ENCODE results near the gene HCST. TPM values are rescaled to one million over a fixed set of nuclear protein-coding genes. Genes with fewer than 3 reads are reported as not detected.
A peak's percentile ranks its signal among the peaks of the same experiment; 100 is the strongest.

Gene HCST
- total and polyA plus RNA-seq, 2 of the 13 experiments (the other 11 are each of a cell fraction or from before 2014, with no cell fraction given): 0.24 to 1.2 TPM

DNA sequence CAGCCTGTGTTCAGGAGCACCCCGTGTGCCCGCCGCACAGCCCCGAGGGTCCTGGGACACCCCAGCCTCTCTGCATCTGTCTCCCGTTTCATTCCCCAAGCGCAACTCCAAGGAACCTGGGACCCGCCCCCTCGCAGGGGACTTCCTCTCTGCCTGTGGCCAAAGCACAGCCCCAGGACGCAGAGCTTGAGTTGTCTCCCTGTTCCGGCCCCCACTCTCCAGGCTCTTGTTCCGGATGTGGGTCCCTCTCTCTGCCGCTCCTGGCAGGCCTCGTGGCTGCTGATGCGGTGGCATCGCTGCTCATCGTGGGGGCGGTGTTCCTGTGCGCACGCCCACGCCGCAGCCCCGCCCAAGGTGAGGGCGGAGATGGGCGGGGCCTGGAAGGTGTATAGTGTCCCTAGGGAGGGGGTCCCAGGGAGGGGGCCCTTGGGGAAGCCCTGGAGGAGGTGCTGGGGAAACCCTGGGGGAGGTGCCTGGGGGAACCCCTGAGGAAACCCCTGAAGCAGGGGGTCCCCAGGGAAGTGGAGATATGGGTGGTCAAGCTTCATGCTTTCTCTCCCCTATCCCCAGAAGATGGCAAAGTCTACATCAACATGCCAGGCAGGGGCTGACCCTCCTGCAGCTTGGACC lies 1.3 kb downstream of the HCST start:
- Histone ChIP-seq H3K4me3 (replicated peaks in 1 of 3; ENCODE audit: insufficient read depth in 1 of 3, low read depth in 2 of 3, low read length in 3 of 3) (peak overlapping the region in 2 of 3 experiments; percentile 51 to 65; a peak in 4 of 6 replicates), H4K20me1 (ENCODE audit: insufficient read depth, low read length) (no peaks in the 10 kb centered on the region), H3K79me2 (ENCODE audit: insufficient read depth, low read length) (no peaks in the 10 kb centered on the region), H3K9me3 (ENCODE audit: low read length) (no peaks in the 10 kb centered on the region), H3K27ac (ENCODE audit: extremely low read length, insufficient read depth, low read length) (no peak overlapping the region), H2AFZ (ENCODE audit: low read length) (no peak overlapping the region), H3K27me3 (ENCODE audit: control insufficient read depth in 1 of 2, insufficient read depth in 2 of 2, low read length in 2 of 2) (peaks cover 0 to 15% of the 10 kb centered on the region in 2 experiments; a peak in 3 of 5 replicates), H3K36me3 (replicated peaks in 1 of 2; ENCODE audit: control insufficient read depth in 1 of 2, insufficient read depth in 2 of 2, low read length in 2 of 2) (no peaks in the 10 kb centered on the region), H3K9ac (ENCODE audit: insufficient read depth, low read depth, low read length) (peak overlapping the region; percentile 26; the same call in 1 of the 2 replicates), H3K4me1 (ENCODE audit: insufficient read depth, low read length) (peaks cover 53% of the 10 kb centered on the region), H3K4me2 (ENCODE audit: low read depth, low read length) (peak overlapping the region; percentile 72)
- ChIA-PET POLR2A (no interaction called here), CTCF (ENCODE audit: low intra/inter-chr PET ratio, low total read pairs) (no interaction called here)
- in situ Hi-C loops (cut with HindIII; ENCODE audit: extremely low pct_ligation_motif_present, low pct_unique_long_range_greater_than_20kb) (no loop called here), intact Hi-C loops (cut with micrococcal nuclease; ENCODE audit: unreplicated experiment) (loop anchor here (5.0 kb wide), 1 partner anchor 34 kb away; the partner anchor contains the start of gene LRFN3)
- FAIRE-seq (no peak), ATAC-seq (peak; percentile 35), DNase-seq (ENCODE audit: low spot score) (peak; percentile 52)
- WGBS (ENCODE audit: low lambda C conversion rate): 0% methylated on average over 10 of the region's 24 CpGs
- BruUV-seq (replicated peaks): no TSS peak
- TF ChIP-seq, protein P1, sequence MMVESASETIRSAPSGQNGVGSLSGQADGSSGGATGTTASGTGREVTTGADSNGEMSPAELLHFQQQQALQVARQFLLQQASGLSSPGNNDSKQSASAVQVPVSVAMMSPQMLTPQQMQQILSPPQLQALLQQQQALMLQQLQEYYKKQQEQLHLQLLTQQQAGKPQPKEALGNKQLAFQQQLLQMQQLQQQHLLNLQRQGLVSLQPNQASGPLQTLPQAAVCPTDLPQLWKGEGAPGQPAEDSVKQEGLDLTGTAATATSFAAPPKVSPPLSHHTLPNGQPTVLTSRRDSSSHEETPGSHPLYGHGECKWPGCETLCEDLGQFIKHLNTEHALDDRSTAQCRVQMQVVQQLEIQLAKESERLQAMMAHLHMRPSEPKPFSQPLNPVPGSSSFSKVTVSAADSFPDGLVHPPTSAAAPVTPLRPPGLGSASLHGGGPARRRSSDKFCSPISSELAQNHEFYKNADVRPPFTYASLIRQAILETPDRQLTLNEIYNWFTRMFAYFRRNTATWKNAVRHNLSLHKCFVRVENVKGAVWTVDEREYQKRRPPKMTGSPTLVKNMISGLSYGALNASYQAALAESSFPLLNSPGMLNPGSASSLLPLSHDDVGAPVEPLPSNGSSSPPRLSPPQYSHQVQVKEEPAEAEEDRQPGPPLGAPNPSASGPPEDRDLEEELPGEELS (CRISPR knock-in tag; IDR thresholded peaks at IDR 0.05): no peak
- TF ChIP-seq ZNF768 (CRISPR knock-in tag; IDR thresholded peaks at IDR 0.05): 0 out of 2 replicates have a peak, but pooled peaks have one; percentile 28
- peak; percentile 63; the same call in 1 of the 2 replicates for TF ChIP-seq MYC (CRISPR knock-in tag; IDR thresholded peaks at IDR 0.05; ENCODE audit: borderline replicate concordance)
- no peak for TF ChIP-seq KAT7 (CRISPR knock-in tag; IDR thresholded peaks at IDR 0.05; ENCODE audit: borderline replicate concordance)
- TF ChIP-seq SPEN (CRISPR knock-in tag; IDR thresholded peaks at IDR 0.05; ENCODE audit: low read depth): peak; percentile 23; the same call in 1 of the 2 replicates
- TF ChIP-seq CBFB (CRISPR knock-in tag; IDR thresholded peaks at IDR 0.05): 0 out of 2 replicates have a peak, but pooled peaks have one; percentile 30
- peak; percentile 45; the same call in 1 of the 2 replicates for TF ChIP-seq ZFX (CRISPR knock-in tag; IDR thresholded peaks at IDR 0.05; ENCODE audit: low read depth)
- TF ChIP-seq CSRNP1 (CRISPR knock-in tag; IDR thresholded peaks at IDR 0.05): no peak
- peak; percentile 36 for TF ChIP-seq GABPA (IDR thresholded peaks at IDR 0.05; ENCODE audit: low read depth, low read length)
- peak; percentile 78 for TF ChIP-seq GABPA (CRISPR knock-in tag; IDR thresholded peaks at IDR 0.05; ENCODE audit: low read depth)
- TF ChIP-seq SMAD3 (CRISPR knock-in tag; IDR thresholded peaks at IDR 0.05): peak; percentile 18; the same call in 1 of the 2 replicates
- no peak for TF ChIP-seq BRCA1 (CRISPR knock-in tag; IDR thresholded peaks at IDR 0.05)
- TF ChIP-seq, protein P2, sequence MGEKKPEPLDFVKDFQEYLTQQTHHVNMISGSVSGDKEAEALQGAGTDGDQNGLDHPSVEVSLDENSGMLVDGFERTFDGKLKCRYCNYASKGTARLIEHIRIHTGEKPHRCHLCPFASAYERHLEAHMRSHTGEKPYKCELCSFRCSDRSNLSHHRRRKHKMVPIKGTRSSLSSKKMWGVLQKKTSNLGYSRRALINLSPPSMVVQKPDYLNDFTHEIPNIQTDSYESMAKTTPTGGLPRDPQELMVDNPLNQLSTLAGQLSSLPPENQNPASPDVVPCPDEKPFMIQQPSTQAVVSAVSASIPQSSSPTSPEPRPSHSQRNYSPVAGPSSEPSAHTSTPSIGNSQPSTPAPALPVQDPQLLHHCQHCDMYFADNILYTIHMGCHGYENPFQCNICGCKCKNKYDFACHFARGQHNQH (CRISPR knock-in tag; IDR thresholded peaks at IDR 0.05): 0 out of 2 replicates have a peak, but pooled peaks have one; percentile 13
- no peak for TF ChIP-seq ZFP91 (CRISPR knock-in tag; IDR thresholded peaks at IDR 0.05; ENCODE audit: borderline replicate concordance)
- no peak for TF ChIP-seq SP1 (IDR thresholded peaks at IDR 0.05)
- TF ChIP-seq SP1 (CRISPR knock-in tag; IDR thresholded peaks at IDR 0.05): peak; percentile 84
